ENCODE results near the gene GRID2IP.

Gene GRID2IP

DNA sequence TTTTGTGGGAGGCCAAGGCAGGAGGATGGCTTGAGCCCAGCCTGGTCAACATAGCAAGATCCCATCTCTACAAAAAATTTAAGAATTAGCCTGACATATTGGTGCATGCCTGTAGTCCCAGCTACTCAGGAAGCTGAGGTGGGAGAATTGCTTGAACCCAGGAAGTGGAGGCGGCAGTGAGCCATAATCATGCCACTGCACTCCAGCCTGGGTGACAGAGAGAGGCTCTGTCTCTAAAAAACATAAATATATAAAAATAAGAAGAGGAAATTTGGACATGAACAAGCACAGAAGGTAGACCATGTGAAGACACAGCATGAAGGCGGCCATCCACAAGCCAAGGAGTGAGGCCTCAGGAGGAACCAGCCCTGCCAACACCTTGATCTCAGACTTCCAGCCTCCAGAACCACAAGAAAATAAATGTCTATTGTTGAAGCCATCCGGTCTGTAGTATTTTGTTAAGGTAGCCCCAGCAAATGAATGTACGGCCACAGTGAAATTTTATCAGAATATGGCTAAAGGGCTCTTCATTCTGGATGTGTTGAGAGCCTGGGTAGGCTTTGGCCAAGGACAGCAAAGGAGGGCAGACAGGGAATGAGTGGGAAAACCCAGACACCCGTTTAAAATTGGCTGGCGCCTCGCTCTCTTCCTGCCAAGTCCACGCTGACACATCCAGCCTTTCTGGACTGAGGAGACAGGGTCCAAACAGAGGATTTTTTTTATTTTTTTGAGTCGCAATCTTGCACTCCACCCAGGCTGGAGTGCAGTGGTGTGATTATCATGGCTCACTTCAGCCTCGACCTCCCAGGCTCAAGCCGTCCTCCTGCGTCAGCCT, 12.9 kb upstream of the GRID2IP start:
- peak in 14 of 56 donors; percentile 3 to 47 (median 10) for DNase-seq

DNA sequence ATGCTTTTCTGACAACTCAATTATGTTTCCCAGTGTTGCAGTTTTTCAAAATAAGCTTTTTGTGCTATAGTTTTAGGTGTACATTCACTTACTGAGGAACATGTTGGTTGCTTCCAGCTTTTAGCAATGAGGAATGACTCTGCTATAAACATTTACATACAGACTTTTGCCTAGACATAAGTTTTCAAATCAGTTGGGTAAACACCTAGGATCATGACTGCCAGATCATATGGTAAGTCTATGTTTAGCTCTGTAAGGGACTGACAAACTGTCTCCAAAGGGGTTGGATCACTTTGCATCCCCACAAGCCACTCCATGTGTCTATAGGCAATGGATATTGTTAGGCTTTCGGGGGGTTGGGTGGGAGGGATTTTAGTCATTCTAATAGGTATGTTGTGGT, 10.8 kb upstream of the GRID2IP start:
- no peak for DNase-seq

DNA sequence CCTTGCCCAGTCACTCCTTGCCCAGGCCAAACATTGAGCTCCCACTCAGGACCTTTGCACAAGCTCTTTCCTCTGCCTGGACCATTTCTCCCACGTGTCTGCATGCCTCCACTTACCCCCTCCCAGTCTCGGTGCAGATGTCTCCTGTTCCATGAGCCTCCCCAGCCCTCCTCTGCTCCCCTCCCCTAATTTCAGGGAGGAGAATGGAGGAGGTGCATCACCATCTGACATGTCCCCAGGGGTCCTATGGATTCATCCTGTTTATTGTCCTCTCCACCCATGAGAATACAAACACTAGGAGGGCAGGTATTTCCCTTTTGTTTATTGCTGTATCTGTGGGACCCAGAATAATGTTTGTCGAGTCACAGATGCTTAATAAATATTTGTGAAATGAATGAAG, 8.6 kb upstream of the GRID2IP start:
- DNase-seq, result no peak

DNA sequence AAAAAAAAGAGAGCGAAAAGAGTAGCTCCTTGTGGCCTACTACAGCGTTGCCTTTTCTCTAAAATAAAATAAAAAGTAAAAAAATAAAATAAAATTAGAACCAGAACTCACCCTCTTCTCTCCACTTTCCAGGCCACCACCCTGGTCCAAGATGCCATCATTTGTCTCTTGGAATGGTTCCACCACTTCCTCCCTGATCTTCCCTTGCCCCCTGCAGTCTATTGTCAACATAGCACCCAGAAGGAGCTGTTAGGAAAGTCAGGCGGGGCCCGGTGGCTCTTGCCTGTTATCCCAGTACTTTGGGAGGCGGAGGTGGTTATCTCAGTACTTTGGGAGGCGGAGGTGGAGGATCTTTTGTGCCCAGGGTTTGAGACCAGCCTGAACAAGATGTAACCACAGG, 7.6 kb upstream of the GRID2IP start:
- DNase-seq, result peak in 2 of 56 donors; percentile 5 to 12

DNA sequence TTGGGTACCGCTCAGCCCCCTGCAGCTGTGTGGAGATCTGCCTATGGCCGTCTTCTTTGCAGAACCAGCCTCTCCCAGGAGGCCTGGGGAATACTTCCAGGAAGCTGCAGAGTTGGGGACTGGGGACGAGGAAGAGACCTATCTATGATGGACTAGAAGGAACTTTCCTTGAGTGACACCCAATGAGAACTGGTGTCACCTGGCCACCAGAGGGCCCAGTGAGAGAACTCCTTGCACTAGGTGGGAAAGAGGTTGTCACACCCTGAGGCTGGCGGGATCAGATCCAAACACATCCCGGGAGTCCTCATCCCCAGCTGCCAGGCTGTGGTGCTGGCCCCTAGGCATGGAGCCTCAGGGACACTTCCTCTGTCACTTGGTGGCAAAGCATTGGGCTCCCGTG, 4.9 kb upstream of the GRID2IP start:
- DNase-seq, result no peak

DNA sequence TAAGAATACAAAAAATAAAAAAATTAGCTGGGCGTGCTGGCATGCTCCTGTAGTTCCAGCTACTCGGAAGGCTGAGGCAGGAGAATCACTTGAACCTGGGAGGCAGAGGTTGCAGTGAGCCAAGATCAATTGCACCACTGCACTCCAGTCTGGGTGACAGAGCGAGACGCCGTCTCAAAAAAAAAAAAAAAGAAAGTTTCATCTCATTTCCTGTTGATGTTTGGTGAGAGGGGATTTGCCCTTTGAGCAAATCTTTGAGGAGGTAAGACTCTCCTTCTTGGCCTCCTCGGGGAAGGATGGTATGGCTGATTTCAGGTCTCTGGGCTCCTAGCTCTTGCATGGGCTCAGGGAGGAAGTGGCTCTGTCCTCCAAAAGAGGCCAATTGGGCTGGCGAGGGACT, 3.6 kb upstream of the GRID2IP start:
- no peak for DNase-seq

DNA sequence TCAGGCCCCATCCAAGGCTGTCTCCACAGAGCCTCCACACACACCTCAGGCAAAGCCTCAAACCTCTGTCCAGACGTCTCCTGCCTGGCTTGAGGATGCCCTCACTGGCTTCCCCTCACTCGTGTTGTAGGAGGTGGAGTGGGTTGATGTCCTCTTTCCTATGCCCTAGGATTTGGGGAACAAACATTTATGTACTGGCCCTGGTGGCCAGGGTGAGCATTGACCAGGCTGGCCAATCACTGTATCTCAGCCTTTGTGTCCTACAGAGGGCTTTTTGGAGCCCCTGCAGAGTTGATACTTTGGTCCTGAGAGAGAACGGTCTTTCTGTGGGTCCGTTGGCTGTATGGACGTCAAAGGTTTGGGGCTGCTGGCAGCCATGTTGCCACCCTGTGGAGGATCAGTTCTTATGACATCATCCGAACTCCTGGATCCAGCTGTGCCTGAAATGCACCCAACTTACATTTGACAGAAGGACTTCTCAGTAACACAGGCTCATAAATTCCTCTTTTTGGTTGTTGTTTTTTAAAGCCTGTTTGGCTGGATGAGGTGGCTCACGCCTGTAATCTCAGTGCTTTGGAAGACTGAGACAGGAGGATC, 2.3 kb upstream of the GRID2IP start:
- no peak for DNase-seq

DNA sequence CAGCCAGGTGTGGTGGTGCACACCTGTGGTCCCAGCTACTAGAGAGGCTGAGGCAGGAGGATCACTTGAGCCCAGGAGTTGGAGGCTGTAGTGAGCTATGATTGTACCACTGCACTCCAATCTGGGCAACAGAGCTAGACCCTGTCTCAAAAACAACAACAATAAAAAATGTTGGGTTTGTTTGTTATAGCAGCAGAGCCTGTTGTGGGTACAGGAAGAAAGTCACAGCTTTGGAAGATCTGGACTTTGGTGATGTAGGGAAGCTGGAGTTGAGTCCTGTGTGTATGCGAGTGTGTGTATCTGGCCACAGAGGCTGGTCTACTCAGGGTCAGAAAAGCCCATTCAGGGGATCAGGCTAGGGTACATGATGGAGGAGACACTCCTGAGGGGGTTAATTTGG, 3.9 kb downstream of the GRID2IP start:
- DNase-seq, result no peak

DNA sequence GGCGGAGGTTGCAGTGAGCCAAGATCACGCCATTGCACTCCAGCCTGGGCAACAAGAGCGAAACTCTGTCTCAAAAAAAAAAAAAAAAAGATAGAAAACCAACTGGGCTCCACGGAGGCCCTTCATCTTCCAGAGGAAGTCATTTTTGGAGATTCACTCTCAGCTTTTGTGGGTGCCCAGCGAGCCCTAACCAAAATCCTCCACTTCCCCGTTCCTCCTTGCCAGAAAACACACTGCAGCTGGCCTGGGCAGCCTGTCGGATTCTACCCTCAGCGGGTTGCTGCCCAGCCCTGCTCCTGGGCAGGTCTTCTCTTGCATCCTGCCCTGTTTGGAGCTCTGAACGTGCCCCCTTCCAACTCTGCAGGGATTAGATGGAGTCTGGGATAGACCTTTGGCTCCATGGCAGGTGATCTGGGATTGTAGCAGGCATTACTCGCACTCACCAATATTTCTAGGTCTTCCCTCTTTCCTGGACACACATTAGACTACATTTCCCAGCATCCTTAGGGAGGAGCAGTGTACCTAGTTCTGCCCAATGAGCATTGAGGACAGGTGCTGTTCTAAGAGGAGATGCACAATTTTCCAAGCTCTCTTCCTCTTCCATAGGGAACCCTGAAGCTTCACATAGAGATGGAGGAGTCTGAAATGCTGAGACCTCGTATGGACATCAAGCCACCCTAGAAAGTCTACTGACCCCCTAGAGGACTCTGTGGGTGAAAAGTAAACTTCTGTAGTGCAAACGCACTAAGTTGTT, 4.6 kb downstream of the GRID2IP start:
- DNase-seq, result no peak

DNA sequence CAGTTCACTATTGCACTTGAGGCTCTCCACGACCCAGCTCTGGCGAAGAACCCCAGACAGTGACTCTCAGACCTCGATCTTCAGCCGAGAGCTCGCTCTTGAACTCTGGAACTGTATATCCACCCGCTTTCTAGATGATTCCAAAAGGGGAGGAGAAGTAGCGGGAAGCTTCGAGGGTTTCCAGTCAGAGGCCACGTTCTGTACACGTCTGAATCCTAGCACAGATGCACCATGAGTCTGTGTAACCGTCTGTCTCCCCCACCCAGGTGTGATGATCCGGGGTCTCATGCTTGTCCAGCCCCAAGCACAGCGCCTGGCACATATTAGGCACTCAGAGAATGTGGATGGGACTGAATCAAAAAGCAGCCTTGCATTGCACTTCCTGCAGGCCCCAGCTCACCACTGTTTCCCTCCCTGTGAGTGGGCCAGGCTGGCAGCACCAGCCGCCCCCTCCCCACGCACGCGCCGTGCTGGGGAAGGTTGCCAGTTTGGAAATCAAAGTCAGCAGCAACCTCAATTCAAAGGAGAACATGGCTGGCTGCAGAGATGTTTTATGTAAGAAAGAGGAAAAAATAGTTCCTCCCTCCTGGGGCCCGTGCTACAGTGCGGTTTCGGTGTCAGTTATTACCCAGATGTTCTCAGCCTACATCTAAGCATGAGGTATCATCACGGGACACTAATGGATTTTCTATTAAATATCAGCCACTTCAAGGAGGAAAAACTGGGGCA, 5.7 kb downstream of the GRID2IP start:
- peak in 1 of 56 donors; percentile 12 for DNase-seq

DNA sequence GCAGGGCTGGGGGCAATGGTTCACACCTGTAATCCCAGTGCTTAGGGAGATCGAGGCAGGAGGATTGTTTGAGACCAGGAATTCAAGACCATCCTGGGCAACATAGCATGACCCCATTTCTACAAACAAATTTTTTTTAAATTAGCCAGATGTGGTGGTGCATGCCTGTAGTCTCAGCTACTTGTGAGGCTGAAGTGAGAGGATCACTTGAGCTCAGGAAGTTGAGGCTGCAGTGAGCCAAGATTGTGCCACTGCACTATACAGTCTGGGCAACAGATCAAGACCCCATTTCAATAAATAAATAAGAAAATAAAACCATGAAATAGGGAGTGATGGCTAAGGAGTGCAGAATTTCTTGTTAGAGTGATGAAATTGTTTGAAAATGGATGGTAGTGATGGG, 8.9 kb downstream of the GRID2IP start:
- DNase-seq, result no peak

DNA sequence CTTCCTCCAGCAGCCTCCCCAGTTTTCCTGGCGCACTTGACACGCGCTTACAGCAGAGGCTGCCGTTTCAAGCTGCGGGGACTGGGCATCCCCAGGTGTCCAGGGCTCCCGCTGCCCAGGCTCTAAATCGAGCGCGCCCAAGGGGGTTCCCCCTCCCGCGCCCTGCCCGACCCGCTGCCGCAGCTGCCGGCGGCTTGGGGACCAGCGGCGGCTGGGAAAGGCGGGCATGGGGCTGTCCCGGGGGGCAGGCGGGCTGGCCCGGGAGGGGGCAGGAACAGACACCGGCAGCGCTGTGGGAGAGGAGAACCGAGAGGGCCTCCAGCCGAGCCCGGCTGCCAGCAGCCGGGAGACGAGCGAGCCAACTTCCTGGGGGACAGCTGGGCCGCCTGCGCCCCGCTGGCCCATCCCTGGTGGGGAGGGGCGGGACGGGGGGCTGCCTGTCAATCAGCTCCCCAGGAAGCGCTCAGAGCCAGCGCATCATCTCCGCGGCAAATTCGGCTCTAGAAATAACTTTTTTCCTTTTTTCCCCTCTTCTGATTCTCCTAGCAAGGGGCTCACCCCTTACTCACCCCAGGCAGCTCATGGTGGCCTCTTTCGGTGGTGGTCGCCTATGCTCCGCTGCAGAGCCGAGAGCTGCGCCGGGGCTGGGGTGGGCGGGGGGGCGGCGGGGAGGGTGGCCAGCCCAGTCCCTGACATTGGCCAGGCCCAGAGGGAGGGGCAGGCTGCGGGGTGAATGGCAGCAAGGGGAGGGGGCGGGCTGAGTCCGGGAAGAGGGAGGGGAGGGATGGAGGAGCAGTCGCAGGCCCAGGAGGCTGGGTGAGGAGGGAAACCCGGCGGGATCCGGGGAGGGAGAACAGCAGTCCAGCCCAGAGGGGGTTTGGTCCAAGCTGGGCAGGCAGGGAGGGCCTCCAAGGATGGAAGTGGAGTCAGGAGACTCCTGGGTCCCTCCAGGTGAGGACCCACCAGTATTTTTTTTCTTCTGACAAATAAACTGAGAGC, 14.7 kb downstream of the GRID2IP start:
- peak in 20 of 56 donors; percentile 2 to 33 (median 12) for DNase-seq

DNA sequence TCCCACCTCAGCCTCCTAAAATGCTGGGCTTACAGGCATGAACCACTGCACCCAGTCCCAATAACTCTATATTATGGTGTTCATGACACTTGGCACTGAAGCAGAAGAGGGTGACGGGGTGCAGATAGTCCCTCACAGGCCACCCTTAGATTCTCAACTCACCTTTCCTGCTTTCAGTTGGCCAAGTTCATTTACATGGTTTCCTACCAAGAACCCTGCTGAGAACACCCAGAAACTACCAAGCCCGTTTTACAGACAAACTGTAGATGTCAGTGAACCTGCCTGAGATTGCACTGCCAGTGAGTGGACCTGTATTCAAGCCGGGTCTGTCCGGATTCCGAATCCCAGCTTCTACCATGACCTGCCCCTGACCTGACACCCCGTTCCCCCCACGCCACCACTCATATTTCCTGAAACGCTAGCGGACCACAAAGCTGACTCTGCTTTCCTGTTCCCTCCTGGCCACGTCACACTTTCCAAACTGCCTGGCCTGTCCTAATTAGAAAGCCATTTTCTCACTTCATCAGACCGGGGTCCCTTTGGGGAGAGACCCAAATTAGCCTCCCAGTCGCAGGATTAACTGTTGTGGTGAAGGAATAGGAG, 17.3 kb downstream of the GRID2IP start:
- DNase-seq, result no peak

DNA sequence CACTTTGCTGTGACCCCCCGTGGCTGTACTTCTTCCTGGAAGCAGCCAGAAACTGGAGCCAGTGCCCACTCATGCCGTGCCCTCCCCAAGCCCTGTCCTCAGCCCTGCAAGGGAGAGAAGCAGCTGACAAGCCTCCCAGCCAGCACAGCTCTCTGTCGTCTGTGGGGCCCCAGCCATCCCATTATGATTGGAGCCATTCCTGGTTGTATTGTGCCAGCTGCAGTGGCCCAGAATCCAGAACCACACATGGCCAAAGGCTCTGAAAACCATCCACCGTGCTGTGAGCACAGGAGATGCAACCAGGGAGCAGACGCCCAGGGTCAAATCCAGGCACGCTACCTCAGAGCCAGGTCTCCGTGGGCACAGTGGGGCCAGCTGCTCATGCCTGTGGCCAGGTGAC, 18.7 kb downstream of the GRID2IP start:
- no peak for DNase-seq

DNA sequence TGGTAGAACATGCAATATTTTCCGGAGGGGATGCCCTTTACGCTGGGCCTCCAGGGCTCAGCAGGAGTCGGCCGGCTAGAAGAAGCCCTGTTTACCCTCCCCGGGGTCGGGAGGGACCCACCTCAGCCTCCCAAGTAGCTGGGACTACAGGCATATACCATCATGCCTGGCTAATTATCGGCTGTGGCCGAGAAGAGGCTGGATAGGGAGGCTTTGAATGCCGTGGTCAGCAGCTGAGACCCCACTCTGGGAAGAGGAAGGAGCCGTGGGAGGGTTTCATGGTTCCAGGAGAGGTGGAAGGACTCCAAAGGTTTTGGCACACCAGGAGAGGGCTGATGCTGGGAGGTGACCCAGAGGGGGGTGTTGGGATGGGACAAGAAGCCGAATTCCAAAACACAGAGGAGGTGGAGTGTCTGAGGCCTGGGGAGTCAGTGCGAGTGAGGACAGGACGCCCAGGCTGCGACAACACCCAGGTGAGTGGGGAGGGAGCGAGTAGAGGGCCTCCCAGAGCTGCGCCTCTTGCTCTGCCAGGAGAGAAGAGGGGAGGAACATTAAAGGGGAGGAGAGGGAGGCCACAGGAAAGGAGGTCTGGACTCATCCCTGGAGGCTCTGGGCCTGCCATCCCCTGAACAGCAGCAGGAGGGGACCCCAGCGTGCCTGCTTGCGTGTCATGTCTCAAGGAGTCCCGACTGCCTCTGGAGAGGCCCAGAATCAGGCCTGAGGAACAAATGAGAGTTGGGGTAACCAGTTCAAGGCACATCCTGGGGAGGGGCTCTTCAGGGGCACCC, 19.6 kb downstream of the GRID2IP start:
- DNase-seq, result no peak

DNA sequence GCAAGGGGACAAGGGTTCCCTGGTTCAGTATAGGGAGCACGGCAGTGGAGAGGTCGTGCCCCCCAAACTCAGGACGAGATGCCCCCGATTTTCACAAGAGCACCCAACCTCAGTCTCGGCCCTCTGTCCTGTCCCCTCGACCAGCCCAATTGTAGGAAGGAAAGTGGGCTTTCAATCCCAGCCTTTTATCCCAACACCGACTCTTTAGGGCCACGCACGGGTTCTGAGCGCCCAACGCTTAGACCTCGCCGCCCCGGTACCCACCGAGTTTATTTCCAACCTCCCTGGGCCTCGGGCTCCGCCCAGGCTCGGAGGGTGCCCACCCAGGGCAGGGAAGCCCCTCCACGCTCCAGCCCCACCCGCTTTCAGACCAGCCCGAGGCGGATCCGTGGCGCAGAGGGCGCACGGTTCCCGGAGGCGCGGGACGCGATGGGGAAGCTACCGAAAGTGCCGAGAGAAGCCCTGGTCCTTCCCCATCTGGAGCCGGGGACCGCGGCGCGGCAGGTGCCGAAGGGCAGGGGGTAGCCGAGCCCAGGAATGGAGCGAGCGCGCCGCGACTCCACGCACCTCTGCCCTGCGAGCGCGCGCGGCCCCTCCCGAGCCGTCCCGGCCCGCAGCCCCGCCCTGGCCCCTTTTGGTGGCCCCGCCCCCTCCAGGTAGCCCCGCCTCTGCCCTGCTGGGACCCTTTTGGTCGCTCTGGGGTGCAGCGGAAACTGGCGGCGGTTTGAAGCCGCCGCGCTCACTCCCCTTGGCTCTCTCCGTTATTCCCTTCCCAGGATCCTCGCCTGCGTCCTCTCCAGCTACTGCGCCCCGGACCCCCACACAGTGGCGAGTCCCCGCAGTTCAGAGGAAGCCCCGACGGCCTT, 20.4 kb downstream of the GRID2IP start:
- peak in 1 of 56 donors; percentile 1 for DNase-seq

DNA sequence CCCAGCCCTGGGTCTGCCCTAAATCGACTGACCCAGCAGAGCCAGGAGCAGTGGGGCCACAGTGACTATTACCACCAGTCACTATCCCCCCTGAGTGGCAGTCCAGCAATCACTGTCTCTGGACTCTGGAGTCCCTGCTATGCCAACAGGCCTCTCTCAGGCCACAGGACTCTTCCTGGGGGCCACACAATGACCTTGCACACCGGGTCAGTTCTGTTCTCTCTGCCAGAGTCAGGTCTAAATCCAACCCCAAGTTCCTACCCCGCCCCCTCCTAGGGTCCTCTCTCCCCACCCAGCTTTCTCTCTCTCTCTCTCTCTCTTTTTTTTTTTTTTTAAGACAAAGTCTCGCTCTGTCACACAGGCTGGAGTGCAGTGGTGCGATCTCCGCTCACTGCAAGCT, 21.6 kb downstream of the GRID2IP start:
- DNase-seq, result no peak
